C4-2B (cell line): ENCODE results near the gene RSPH10B.
A peak's percentile ranks its signal among the peaks of the same experiment; 100 is the strongest.
"Not testable (repeated sequence)": the region's sequence is repeated elsewhere in the genome, so short reads cannot be mapped to it uniquely, and the experiment has no call there.

ENCODE experiments used
- H3K27ac ChIP-seq: fragments of 450-650 bp; 2 replicates; pipeline ENCODE4 v1.5.1; 2017
- ZFX ChIP-seq: fragments of 450-650 bp; IDR thresholded peaks from 2 replicates; pipeline ENCODE4 v1.6.1; 2017
- TF ChIP-seq, protein P1 (sequence below): fragments of 450-650 bp; conservative IDR thresholded peaks from 2 replicates; pipeline ENCODE4 v1.5.1; 2017; ENCODE audit warnings: mild to moderate bottlenecking

Gene RSPH10B

DNA sequence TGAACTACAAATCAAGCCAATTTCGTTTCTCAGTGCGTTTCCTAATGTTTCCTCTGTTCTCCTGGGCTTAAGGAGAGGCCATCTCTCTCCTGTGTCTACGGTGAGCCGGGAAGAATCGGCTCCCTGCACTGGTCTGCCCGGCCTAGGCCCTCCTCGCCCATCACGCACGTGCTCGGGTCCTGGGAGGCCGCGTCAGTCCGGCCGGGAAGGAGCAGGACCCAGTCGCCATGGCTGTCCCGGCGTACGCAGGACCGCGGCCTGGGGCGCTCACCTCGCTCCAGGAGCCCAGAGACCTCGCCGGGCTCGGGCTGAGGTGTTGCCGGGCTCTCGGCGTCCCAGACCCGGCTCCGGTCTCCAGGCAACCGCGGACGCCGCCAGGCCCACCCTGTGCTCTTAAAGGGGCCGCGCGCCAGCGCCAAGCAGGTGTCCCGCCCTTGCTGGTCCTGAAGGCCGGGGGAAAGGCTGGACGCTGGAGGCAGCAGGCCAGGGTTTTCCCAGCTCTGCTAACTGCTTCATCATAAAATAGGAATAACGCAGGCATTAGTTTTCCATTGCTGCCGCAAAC is at the start of gene RSPH10B:
Gene RSPH10B, minus strand, starts transcription at position 343 of the 565 bp plus-strand sequence. CDS start 3,573 bp downstream, outside the sequence.
- H3K27ac ChIP-seq: not testable (repeated sequence)

DNA sequence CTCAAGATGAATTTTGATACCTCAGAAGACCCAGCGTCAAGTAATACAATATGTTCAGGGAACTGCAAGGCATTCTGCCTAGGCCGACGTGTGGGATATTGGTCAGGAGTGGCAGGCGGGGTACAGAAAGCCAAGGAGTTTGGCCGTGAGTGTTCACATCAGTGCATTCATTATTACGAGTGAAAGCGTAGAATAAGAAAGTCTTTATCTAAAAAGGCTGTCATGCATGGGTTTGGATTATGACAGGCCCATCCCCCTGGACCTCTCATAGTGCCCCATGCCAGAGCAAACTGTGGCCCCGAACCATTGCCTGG is 46.1 kb upstream of the RSPH10B start:
- H3K27ac ChIP-seq: peak overlapping the region; percentile 40
- TF ChIP-seq, protein P1, sequence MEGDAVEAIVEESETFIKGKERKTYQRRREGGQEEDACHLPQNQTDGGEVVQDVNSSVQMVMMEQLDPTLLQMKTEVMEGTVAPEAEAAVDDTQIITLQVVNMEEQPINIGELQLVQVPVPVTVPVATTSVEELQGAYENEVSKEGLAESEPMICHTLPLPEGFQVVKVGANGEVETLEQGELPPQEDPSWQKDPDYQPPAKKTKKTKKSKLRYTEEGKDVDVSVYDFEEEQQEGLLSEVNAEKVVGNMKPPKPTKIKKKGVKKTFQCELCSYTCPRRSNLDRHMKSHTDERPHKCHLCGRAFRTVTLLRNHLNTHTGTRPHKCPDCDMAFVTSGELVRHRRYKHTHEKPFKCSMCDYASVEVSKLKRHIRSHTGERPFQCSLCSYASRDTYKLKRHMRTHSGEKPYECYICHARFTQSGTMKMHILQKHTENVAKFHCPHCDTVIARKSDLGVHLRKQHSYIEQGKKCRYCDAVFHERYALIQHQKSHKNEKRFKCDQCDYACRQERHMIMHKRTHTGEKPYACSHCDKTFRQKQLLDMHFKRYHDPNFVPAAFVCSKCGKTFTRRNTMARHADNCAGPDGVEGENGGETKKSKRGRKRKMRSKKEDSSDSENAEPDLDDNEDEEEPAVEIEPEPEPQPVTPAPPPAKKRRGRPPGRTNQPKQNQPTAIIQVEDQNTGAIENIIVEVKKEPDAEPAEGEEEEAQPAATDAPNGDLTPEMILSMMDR: no peak
- TF ChIP-seq ZFX: no peak

DNA sequence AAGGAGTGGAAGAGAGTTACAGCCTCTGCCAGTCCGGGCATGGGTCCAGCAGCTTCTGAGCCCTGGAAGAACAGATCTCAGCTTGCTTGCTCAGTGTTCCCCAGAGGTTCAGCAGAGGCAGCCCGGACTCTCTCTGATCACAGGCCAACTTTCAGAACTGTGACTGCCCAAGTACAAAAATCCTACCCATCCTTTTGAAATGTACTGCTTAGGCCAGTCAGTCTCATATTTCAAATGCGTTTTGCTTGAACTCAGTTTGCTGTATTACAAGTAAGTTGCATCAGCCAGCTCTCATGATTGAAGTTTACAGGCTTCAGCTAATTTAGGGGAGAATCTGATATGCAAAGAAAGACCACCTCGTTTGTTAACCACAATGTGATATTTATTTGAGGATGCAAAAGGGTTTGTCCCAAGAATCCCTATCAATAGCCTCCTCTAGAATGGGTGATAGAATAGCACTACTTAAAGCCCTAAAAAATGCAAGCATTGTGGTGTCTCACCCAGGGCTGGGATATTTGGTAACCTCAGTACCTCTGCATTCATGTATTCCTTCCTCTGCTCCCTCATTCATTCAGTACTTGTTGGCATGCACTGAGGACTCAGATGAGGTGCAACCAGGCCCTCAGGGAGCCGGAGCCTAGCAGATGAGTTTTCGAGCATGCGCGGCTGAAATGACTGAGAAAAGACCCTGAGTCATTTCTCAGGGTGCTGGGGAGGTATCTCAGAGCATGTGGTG is 45.6 kb upstream of the RSPH10B start:
- TF ChIP-seq ZFX: no peak
- TF ChIP-seq, protein P1: no peak

DNA sequence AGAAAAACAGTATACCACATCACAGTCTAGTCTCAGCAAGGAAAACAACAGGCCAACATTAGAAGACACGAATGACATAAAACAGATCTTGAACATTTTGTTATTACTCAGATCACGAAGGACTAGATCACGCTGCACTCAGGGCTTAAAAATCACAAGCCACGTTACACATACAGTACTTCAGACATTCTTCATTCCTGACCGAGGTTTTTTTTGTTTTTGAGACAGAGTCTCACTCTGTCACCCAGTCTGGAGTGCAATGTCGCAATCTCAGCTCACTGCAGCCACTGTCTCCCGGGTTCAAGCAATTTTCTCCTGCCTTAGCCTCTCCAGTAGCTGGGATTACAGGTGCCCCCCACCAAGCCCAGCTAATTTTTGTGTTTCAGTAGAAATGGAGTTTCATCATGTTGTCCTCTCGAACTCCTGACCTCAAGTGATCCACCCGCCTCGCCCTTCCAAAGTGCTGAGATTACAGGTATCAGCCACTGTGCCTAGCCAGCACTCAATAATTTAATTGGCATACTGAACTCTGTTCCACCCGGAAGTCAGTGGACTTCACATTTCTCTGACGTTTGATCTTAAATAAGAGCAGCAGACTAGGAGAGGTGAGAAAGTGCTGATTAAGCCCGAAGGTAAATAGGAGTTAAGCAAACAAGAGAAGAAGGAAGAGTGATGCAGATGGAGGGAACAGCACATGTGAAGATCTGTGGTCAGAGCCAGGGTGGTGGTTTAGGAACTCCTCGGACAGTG is 42.0 kb upstream of the RSPH10B start:
- no peak for TF ChIP-seq ZFX
- TF ChIP-seq, protein P1: no peak

More for the DNA sequence above, 45.6 kb upstream of the RSPH10B start:
- peak overlapping the region; percentile 40 for H3K27ac ChIP-seq

DNA sequence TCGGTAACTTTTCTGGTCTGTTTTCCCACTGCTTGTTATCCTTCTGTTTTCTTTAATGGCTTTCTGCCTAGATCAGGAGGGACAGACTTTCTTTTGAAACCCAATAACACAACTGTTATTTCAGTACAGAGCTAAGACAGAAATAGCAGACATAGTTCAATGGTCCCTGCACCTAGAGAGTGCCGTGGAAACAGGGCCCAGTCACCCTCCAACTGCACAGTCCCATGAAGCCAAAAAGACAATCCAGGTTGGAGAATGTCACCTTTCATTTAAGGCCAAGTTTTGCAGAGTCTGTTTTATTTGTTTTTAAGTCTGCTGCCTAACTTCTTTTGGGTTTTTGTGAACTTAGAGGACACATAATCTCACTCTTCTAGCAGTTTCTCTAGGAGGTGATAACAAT is 41.1 kb upstream of the RSPH10B start:
- no peak for TF ChIP-seq ZFX
- TF ChIP-seq, protein P1: no peak
- H3K27ac ChIP-seq: no peak overlapping the region

More for the DNA sequence above, 42.0 kb upstream of the RSPH10B start:
- peak overlapping the region; percentile 13; the same call in 1 of the 2 replicates for H3K27ac ChIP-seq

DNA sequence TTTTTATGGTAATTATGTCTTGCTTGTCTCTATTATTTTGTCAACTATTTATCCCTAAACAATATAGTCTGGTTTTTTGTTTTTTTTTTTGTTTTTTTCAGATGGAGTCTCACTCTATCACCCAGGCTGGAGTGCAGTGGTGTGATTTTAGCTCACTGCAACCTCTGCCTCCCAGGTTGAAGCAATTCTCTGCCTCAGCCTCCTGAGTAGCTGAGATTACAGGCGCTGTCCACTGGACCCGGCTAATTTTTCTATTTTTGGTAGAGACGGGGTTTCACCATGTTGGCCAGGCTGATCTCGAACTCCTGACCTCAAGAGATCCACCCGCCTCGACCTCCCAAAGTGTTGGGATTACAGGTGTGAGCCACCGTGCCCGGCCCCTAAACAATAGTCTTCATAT is 39.9 kb upstream of the RSPH10B start:
- not testable (repeated sequence) for H3K27ac ChIP-seq

DNA sequence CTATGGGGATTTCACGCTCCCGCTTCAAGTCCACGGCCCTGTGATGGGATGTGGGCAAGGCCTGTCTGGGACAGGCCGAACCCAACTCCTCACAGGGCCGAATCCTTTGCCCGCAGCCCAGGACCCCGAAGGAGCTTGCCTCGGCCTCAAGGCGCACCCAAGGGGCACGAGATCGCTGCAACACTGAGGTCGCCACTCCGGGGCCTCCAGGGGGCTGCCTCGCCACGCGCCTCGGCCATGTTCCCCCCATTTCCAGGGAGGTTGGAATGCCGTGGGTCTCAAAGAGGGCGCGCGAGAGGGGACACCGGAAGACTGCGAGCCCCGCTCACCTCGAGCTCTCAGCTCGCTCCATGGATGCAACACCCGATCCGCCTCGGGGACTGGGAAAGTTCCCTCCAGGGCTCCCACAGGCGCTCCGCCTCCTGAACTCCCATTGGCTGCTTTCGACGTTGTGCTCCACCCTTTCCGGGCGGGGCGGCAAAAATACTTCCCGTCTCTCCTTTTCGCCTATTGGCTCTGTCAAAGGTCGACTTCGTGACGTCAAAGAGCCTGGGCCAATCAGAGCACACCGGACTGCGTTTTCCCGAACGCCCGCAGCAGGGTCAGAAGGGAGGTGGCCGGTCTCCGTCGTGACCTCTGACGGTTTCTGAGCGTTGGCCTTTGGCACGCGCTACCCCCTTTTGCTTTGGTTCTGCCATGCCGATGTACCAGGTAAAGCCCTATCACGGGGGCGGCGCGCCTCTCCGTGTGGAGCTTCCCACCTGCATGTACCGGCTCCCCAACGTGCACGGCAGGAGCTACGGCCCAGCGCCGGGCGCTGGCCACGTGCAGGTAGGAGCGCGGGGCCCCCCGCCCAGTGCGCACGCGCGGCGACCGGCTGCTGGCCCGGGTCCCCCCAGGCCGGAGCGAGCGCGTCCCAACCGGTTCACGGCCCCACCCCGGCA is 38.5 kb upstream of the RSPH10B start, which contains the start of the genes AIMP2 and PMS2:
Gene AIMP2, plus strand, starts transcription at position 605 of the 944 bp plus-strand sequence. Its CDS starts 92 bp downstream, at position 697.
Gene PMS2, minus strand, starts transcription at position 382 of the 944 bp plus-strand sequence. Its CDS starts 30 bp downstream, at position 352.
- peak within 1 kb of the TSS; percentile 75 for H3K27ac ChIP-seq

DNA sequence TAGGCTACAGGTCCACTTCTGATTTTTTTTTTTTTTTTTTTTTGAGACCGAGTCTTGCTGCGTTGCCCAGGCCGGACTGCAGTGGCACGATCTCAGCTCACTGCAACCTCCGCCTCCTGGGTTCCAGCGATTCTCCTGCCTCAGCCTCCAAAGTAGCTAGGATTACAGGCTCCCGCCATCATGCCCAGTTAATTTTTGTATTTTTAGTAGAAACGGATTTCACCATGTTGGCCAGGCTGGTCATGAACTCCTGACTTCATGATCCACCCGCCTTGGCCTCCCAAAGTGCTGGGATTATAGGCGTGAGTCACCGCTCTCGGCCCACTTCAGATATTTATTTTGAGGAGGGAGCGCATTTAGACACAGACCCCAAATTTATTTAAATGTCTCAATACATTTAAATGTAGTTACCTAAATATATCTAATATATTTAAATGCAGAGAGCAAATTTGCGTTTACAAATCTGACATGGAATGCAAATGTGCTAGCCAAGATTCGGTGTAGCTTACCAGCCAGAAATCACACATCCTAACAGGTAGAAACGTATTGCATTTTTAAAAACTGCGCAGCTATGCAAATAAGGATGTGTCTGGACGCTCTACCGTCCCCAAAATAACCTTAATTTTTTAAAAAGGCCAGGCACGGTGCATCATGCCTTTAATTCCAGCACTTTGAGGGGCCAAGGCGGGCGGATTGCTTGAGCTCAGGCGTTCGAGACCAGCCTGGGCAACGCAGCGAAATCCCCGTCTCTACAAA is 37.5 kb upstream of the RSPH10B start:
- peak overlapping the region; percentile 75 for H3K27ac ChIP-seq

More for the DNA sequence above, 38.5 kb upstream of the RSPH10B start, which contains the start of the genes AIMP2 and PMS2:
- TF ChIP-seq ZFX: peak; percentile 73
- TF ChIP-seq, protein P1: no peak
